Activated CD4-positive, alpha-beta memory T cell treated with anti-CD3 and anti-CD28 coated beads, Interleukin-2, amount 10 ng/mL, durations not matched to agents 7 days and 5 days (primary cell): ENCODE data around the gene CHMP5. TPM values are rescaled to one million over a fixed set of nuclear protein-coding genes. Genes with fewer than 3 reads are reported as not detected.
A peak's percentile ranks its signal among the peaks of the same experiment; 100 is the strongest.

ENCODE experiments used
- CTCF ChIA-PET: fragments of 350-600 bp; sonication (Branson Sonifier 250); formaldehyde crosslinking; loops from one replicate; lab custom pipeline; 2021; ENCODE audit warnings: antibody characterized with exemption, inconsistent platforms; lab: Charles Lee
- POLR2A ChIA-PET: fragments of 350-600 bp; sonication (Branson Sonifier 250); formaldehyde crosslinking; loops from one replicate; lab custom pipeline; 2021; ENCODE audit warnings: antibody characterized with exemption; lab: Charles Lee
- DNase-seq: peaks from one replicate; pipeline ENCODE4 v3.0.0-alpha.2; 2020
- H3K27ac Mint-ChIP-seq: one replicate; pipeline ENCODE4 v1.8.0; 2021; ENCODE audit warnings: mild to moderate bottlenecking, mixed read lengths
- H3K27me3 Mint-ChIP-seq: one replicate; pipeline ENCODE4 v1.8.0; 2021; ENCODE audit warnings: mixed read lengths
- H3K36me3 Mint-ChIP-seq: one replicate; pipeline ENCODE4 v1.8.0; 2021; ENCODE audit warnings: low read depth, mixed read lengths
- H3K4me1 Mint-ChIP-seq: one replicate; pipeline ENCODE4 v1.8.0; 2021; ENCODE audit warnings: mixed read lengths
- H3K4me3 Mint-ChIP-seq: one replicate; pipeline ENCODE4 v1.8.0; 2021; ENCODE audit warnings: mild to moderate bottlenecking, mixed read lengths
- H3K9me3 Mint-ChIP-seq: one replicate; pipeline ENCODE4 v1.8.0; 2021; ENCODE audit warnings: mixed read lengths
- total RNA-seq, 2 experiments: library from RNA; stranded (reverse); gene quantifications; one replicate each; pipeline ENCODE4 v1.2.3, GENCODE V29; 2021

The CHMP5 gene
- total RNA-seq, 2 experiments from 2014 or later, result 149 TPM

DNA sequence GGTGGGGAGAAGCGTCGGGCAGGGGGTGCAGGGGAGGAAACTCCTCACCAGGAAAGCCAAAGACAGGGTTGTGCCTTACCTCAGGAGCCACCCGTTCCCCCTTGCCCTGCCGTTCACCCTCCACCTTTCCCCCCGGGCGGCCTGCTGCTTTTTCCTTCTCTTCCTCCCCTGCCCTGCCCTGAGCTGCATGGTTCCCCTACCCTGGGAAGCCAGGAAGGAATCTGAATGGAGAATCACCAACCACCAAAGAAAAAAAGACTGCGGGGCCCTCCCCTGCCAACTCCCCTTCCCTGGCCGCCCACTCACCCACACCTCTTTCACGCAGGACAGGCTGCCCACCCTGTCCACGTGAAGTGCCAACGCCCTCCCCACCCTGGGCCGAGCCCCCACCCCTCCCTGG is 24.6 kb downstream of the CHMP5 start:
- CTCF ChIA-PET, result interaction anchor here (0.9 to 1.9 kb wide), 11 partner anchors 12 to 263 kb away, joined by 3 to 8 read pairs (median 4); partner anchors contain the start of genes B4GALT1, BAG1, CHMP5 and NOL6
- no peaks in the 10 kb centered on the region for H3K27me3 Mint-ChIP-seq
- DNase-seq, result peak; percentile 22
- POLR2A ChIA-PET, result interaction anchor here (0.8 to 3.0 kb wide), 26 partner anchors 9 to 759 kb away, joined by 3 to 51 read pairs (median 6); partner anchors contain the start of genes APTX, AQP3, B4GALT1 and BAG1
- H3K4me3 Mint-ChIP-seq, result peak overlapping the region; percentile 93
- H3K9me3 Mint-ChIP-seq, result no peaks in the 10 kb centered on the region
- H3K36me3 Mint-ChIP-seq, result peaks cover 43% of the 10 kb centered on the region
- peak overlapping the region; percentile 99 for H3K27ac Mint-ChIP-seq
- peaks cover 51% of the 10 kb centered on the region for H3K4me1 Mint-ChIP-seq

- Mint-ChIP-seq H3K27me3 (no peaks in the 10 kb centered on the region), H3K9me3 (no peaks in the 10 kb centered on the region), H3K4me3 (peak overlapping the region; percentile 93), H3K4me1 (peaks cover 55% of the 10 kb centered on the region), H3K27ac (peak overlapping the region; percentile 99), H3K36me3 (peaks cover 47% of the 10 kb centered on the region)
- ChIA-PET CTCF (interaction anchor here (0.6 to 1.9 kb wide), 14 partner anchors 11 to 263 kb away, joined by 3 to 9 read pairs (median 4); partner anchors contain the start of genes B4GALT1, BAG1, CHMP5 and NOL6), POLR2A (interaction anchor here (0.6 to 3.0 kb wide), 35 partner anchors 8 to 889 kb away, joined by 3 to 51 read pairs (median 5); partner anchors contain the start of genes APTX, AQP3, B4GALT1 and BAG1)
- DNase-seq, result no peak
Measured at GRCh38 chr9:33289936-33290246, 25.0 kb downstream of the CHMP5 start.

DNA sequence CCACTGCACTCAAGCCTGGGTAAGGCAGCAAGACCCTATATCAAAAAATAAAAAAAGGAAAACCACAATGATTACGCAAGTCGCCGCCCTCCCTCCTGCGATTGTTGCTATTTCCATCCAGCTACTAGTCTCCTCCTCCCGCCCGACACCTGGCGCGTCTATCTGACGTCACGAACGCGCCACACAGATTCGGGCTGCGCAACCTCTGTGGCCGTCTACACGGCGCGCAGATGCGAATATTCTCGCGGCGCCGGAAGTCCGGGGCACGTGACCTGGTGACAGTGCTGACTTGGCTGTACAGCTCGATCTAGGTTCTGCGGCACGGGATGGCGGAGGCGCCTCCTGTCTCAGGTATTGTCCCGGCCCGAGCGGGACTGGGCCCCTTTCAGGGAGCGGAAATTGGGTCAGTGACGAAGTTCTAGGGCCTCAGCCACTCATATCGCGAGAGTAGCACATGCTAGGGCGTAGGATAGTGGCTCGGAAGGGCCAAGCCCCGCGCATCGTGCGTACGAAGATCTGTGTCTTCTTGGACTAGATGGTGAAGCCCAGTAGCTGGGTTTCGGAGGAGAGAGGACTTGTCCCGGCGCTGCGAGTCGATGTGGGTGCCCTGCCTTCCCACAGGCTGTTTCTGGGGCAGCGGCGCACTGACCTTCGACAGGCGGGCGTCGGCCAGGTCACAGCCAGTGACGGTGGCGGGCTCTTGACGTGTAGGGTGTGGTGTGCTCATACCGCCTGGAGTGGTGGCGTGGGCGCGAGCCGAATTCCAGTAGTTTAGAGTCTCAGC is 25.6 kb downstream of the CHMP5 start, which contains the start of gene NFX1:
TSS of gene NFX1 (plus strand) at position 270 of the 784 bp plus-strand sequence. CDS start at position 327, 57 bp downstream.
- H3K36me3 Mint-ChIP-seq, result peaks cover 50% of the 10 kb centered on the region
- peak; percentile 99 for DNase-seq
- POLR2A ChIA-PET, result interaction anchor here (0.6 to 3.0 kb wide), 37 partner anchors 8 to 888 kb away, joined by 3 to 51 read pairs (median 5); partner anchors contain the start of genes APTX, AQP3, B4GALT1 and BAG1
- CTCF ChIA-PET, result interaction anchor here (0.6 to 1.9 kb wide), 14 partner anchors 11 to 264 kb away, joined by 3 to 9 read pairs (median 4); partner anchors contain the start of genes B4GALT1, BAG1, CHMP5 and NOL6
- H3K9me3 Mint-ChIP-seq, result no peaks in the 10 kb centered on the region
- H3K27ac Mint-ChIP-seq, result peak within 1 kb of the TSS; percentile 99
- peaks cover 59% of the 10 kb centered on the region for H3K4me1 Mint-ChIP-seq
- H3K27me3 Mint-ChIP-seq, result no peaks in the 10 kb centered on the region
- H3K4me3 Mint-ChIP-seq, result peak within 1 kb of the TSS; percentile 93

DNA sequence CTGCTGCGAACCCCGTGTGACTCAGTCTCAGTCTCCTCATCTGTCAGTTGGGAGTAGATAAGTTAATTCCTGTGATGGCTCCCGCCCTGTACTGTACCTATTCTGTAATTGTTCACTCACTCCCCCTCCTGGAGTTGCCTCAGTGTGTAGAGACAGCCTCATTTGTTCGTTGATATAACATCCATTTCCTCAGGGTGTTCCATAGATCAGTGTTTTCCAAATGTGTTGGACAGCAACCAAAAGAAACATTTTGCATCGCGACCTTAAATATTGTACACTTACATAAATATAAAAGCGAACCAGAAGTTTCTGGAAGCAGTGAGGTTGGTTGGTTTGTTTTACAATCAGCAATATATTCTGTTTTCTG is 26.2 kb downstream of the CHMP5 start:
- H3K4me1 Mint-ChIP-seq, result peaks cover 61% of the 10 kb centered on the region
- DNase-seq, result no peak
- CTCF ChIA-PET, result interaction anchor here (1.0 to 1.9 kb wide), 4 partner anchors 18 to 176 kb away, joined by 3 to 9 read pairs (median 6); partner anchors contain the start of genes BAG1 and CHMP5
- H3K27me3 Mint-ChIP-seq, result no peaks in the 10 kb centered on the region
- peak overlapping the region; percentile 93 for H3K4me3 Mint-ChIP-seq
- peak overlapping the region; percentile 99 for H3K27ac Mint-ChIP-seq
- POLR2A ChIA-PET, result interaction anchor here (0.7 to 3.0 kb wide), 27 partner anchors 9 to 888 kb away, joined by 3 to 51 read pairs (median 6); partner anchors contain the start of genes APTX, AQP3, B4GALT1 and BAG1
- no peaks in the 10 kb centered on the region for H3K9me3 Mint-ChIP-seq
- peaks cover 53% of the 10 kb centered on the region for H3K36me3 Mint-ChIP-seq

GRCh38 chr9:33291901-33292300 is 27.1 kb downstream of the CHMP5 start:
- H3K4me3 Mint-ChIP-seq, result peak overlapping the region; percentile 93
- no peaks in the 10 kb centered on the region for H3K27me3 Mint-ChIP-seq
- H3K9me3 Mint-ChIP-seq, result no peaks in the 10 kb centered on the region
- H3K27ac Mint-ChIP-seq, result peak overlapping the region; percentile 99
- DNase-seq, result no peak
- POLR2A ChIA-PET, result interaction anchor here (1.4 to 3.0 kb wide), 4 partner anchors 10 to 268 kb away, joined by 3 to 51 read pairs (median 30); partner anchors contain the start of genes BAG1, CHMP5 and DNAJA1
- peaks cover 56% of the 10 kb centered on the region for H3K36me3 Mint-ChIP-seq
- H3K4me1 Mint-ChIP-seq, result peaks cover 65% of the 10 kb centered on the region
- CTCF ChIA-PET, result no interaction called here

DNA sequence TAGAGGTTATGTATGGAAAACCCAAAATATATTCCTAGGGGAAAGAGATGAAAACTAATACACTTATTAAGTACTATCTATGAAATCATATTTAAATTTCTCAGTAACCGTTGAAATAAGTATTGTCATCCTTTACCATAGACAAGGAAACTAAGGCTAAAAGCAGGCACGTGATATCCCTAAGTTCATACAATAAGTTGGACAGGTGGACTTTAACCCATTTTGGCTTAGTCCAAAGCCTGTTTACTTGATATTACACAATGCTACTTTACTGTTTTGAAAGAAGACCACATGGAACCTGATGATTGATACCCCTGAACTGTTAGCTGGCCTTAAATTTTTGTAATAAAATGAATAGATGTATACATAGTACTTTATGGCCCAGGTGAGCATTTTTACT is 28.9 kb downstream of the CHMP5 start:
- no peak overlapping the region for H3K27ac Mint-ChIP-seq
- H3K36me3 Mint-ChIP-seq, result peaks cover 72% of the 10 kb centered on the region
- no peak overlapping the region for H3K4me3 Mint-ChIP-seq

GRCh38 chr9:33294670-33295432 is 30.0 kb downstream of the CHMP5 start:
- POLR2A ChIA-PET, result no interaction called here
- H3K27ac Mint-ChIP-seq, result no peak overlapping the region
- H3K36me3 Mint-ChIP-seq, result peaks cover 82% of the 10 kb centered on the region
- H3K9me3 Mint-ChIP-seq, result no peaks in the 10 kb centered on the region
- peaks cover 81% of the 10 kb centered on the region for H3K4me1 Mint-ChIP-seq
- DNase-seq, result no peak
- H3K4me3 Mint-ChIP-seq, result no peak overlapping the region
- CTCF ChIA-PET, result no interaction called here
- H3K27me3 Mint-ChIP-seq, result no peaks in the 10 kb centered on the region

More for the DNA sequence above, 28.9 kb downstream of the CHMP5 start:
- peaks cover 75% of the 10 kb centered on the region for H3K4me1 Mint-ChIP-seq
- H3K9me3 Mint-ChIP-seq, result no peaks in the 10 kb centered on the region
- CTCF ChIA-PET, result no interaction called here
- H3K27me3 Mint-ChIP-seq, result no peaks in the 10 kb centered on the region
- POLR2A ChIA-PET, result no interaction called here
- DNase-seq, result no peak

DNA sequence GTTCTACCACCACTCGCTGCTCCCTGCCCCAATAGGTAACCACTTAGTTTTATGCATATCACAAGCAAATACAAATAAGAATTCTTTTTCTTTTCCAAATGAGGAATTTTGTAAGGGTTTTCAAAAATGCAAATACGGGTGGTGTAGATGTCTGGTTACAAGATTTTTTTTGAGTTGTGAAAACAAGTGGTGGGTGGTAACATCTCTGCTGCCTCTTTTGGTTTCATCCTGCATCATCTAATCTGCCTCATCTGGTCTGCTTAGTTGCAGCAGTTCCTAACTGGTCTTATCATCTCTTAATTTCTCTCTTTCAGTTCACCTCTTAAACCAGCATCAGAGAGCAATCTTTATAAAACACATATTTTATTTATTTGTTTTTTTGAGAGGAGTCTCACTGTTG is 30.7 kb downstream of the CHMP5 start:
- Mint-ChIP-seq H3K27me3 (no peaks in the 10 kb centered on the region), H3K27ac (peak overlapping the region; percentile 38), H3K36me3 (peaks cover 81% of the 10 kb centered on the region), H3K4me3 (no peak overlapping the region), H3K4me1 (peaks cover 82% of the 10 kb centered on the region), H3K9me3 (no peaks in the 10 kb centered on the region)
- DNase-seq, result no peak
- CTCF ChIA-PET, result interaction anchor here (1.7 kb wide), 2 partner anchors 8 to 11 kb away, joined by 4 to 7 read pairs; no protein-coding TSS in a partner anchor
- POLR2A ChIA-PET, result no interaction called here

- ChIA-PET CTCF (interaction anchor here (1.3 to 1.7 kb wide), 2 partner anchors 10 to 78 kb away, joined by 5 to 7 read pairs; no protein-coding TSS in a partner anchor), POLR2A (interaction anchor here (0.7 to 1.1 kb wide), 2 partner anchors 8 to 9 kb away, joined by 3 to 4 read pairs; no protein-coding TSS in a partner anchor)
- Mint-ChIP-seq H3K4me1 (peaks cover 66% of the 10 kb centered on the region), H3K4me3 (no peak overlapping the region), H3K27me3 (no peaks in the 10 kb centered on the region), H3K36me3 (peaks cover 75% of the 10 kb centered on the region), H3K27ac (peak overlapping the region; percentile 37), H3K9me3 (no peaks in the 10 kb centered on the region)
- DNase-seq, result no peak
Measured at GRCh38 chr9:33297432-33297831, 32.6 kb downstream of the CHMP5 start.

DNA sequence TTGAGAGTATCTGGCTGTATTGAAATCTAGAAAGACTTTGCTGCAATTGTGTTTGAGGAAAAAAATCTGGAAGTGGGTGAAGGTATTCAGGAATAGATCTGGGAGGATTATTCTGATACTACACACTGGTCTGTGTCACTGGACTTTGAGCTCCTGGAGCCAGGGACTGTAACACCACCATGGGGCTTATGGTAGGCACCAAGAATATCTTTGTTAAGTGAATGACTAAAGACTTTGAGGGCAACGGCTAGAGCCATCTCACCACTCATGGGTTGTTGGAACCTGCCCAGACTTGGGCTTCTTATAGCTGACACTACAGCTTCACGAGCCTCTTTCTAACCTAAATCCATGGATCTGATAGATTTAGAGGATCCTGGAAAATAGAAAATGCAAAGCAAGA is 35.7 kb downstream of the CHMP5 start:
- no peaks in the 10 kb centered on the region for H3K27me3 Mint-ChIP-seq
- peaks cover 61% of the 10 kb centered on the region for H3K36me3 Mint-ChIP-seq
- no peak for DNase-seq
- ChIA-PET CTCF (interaction anchor here (1.7 kb wide), 1 partner anchor 11 kb away, joined by 4 read pairs; the partner anchor contains the start of gene NFX1), POLR2A (interaction anchor here (0.7 to 5.9 kb wide), 3 partner anchors 10 to 19 kb away, joined by 3 to 42 read pairs (median 5); partner anchors contain the start of gene NFX1)
- H3K4me1 Mint-ChIP-seq, result peaks cover 46% of the 10 kb centered on the region
- no peaks in the 10 kb centered on the region for H3K9me3 Mint-ChIP-seq
- H3K4me3 Mint-ChIP-seq, result no peak overlapping the region
- H3K27ac Mint-ChIP-seq, result no peak overlapping the region

DNA sequence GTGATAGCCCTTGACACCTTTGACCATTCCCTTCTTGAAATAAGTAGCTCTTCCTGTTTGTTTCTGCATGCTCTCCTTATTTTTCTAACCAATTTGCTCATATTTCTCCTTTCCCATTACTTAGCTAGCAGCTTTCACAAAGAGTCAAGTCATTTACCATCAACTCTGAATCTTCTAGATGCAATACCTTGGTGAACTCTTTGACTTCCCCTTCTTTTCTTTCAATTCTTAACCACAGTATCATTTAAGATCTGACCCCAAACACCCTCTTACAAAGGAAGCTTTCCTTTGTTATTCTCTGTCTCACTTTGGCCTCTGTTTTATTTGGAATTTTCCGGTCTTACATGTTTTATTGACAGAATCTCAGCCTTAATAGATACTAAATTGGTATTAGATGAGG is 39.5 kb downstream of the CHMP5 start:
- H3K27me3 Mint-ChIP-seq, result no peaks in the 10 kb centered on the region
- no peak for DNase-seq
- ChIA-PET CTCF (interaction anchor here (1.1 kb wide), 1 partner anchor 162 kb away, joined by 4 read pairs; no protein-coding TSS in a partner anchor), POLR2A (interaction anchor here (5.9 kb wide), 1 partner anchor 13 kb away, joined by 42 read pairs; the partner anchor contains the start of gene NFX1)
- H3K9me3 Mint-ChIP-seq, result no peaks in the 10 kb centered on the region
- H3K4me1 Mint-ChIP-seq, result peaks cover 23% of the 10 kb centered on the region
- H3K27ac Mint-ChIP-seq, result no peak overlapping the region
- H3K4me3 Mint-ChIP-seq, result no peak overlapping the region
- H3K36me3 Mint-ChIP-seq, result peaks cover 44% of the 10 kb centered on the region

GRCh38 chr9:33306037-33306436 is 41.2 kb downstream of the CHMP5 start:
- no peak overlapping the region for H3K27ac Mint-ChIP-seq
- POLR2A ChIA-PET, result interaction anchor here (0.9 to 1.0 kb wide), 2 partner anchors 9 to 16 kb away, joined by 3 to 4 read pairs; partner anchors contain the start of gene NFX1
- peak; percentile 44 for DNase-seq
- no peaks in the 10 kb centered on the region for H3K9me3 Mint-ChIP-seq
- no peaks in the 10 kb centered on the region for H3K27me3 Mint-ChIP-seq
- CTCF ChIA-PET, result no interaction called here
- peaks cover 44% of the 10 kb centered on the region for H3K36me3 Mint-ChIP-seq
- no peak overlapping the region for H3K4me3 Mint-ChIP-seq
- peaks cover 31% of the 10 kb centered on the region for H3K4me1 Mint-ChIP-seq
